AG09309 (cell line): ENCODE results near the gene SERBP1.
A peak's percentile ranks its signal among the peaks of the same experiment; 100 is the strongest.
"Not testable (repeated sequence)": the region's sequence is repeated elsewhere in the genome, so short reads cannot be mapped to it uniquely, and the experiment has no call there.

Source experiments
- DNase-seq: peaks from one replicate; pipeline ENCODE4 v3.0.0-alpha.2; 2010; ENCODE audit warnings: low read depth
- H3K4me3 ChIP-seq: 2 replicates; pipeline ENCODE4 v1.5.1; 2011; ENCODE audit warnings: mild to moderate bottlenecking, low read depth, low read length, moderate library complexity; ENCODE audit not compliant: control insufficient read depth
- CTCF ChIP-seq: IDR thresholded peaks from 2 replicates; pipeline ENCODE4 v1.5.1; 2011; ENCODE audit warnings: mild to moderate bottlenecking, low read depth, low read length, inconsistent platforms; ENCODE audit not compliant: insufficient read depth, control insufficient read depth; ENCODE audit errors: missing control alignments

The SERBP1 gene

GRCh38 chr1:67429011-67429527, 1.1 kb downstream of the SERBP1 start:
- DNase-seq = no peak
- peak overlapping the region; percentile 98 for H3K4me3 ChIP-seq
- TF ChIP-seq CTCF = no peak

- TF ChIP-seq CTCF = no peak
- DNase-seq = no peak
- peak overlapping the region; percentile 98 for H3K4me3 ChIP-seq
These were observed 2.3 kb downstream of the SERBP1 start for GRCh38 chr1:67427947-67428346.

GRCh38 chr1:67427465-67427864, 2.7 kb downstream of the SERBP1 start:
- peak overlapping the region; percentile 14; the same call in 1 of the 2 replicates for H3K4me3 ChIP-seq
- DNase-seq = no peak
- no peak for TF ChIP-seq CTCF

- no peak overlapping the region for H3K4me3 ChIP-seq
- no peak for DNase-seq
- TF ChIP-seq CTCF = no peak
These were observed 9.2 kb downstream of the SERBP1 start for GRCh38 chr1:67420835-67421492.

GRCh38 chr1:67418839-67419586, 11.2 kb downstream of the SERBP1 start:
- no peak overlapping the region for H3K4me3 ChIP-seq
- no peak for DNase-seq
- TF ChIP-seq CTCF = no peak

- not testable (repeated sequence) for DNase-seq, H3K4me3 ChIP-seq
These were observed 12.5 kb downstream of the SERBP1 start for GRCh38 chr1:67417733-67418132.

- TF ChIP-seq CTCF = no peak
- no peak for DNase-seq
- no peak overlapping the region for H3K4me3 ChIP-seq
These were observed 15.2 kb downstream of the SERBP1 start for GRCh38 chr1:67415041-67415440.
